NB4 (cell line): ENCODE measurements around the gene MAT2A.

Experiments used
- DNase-seq: peaks from one replicate; pipeline ENCODE4 v3.0.0; 2010; ENCODE audit warnings: low read depth
- H3K4me3 ChIP-seq: one replicate; pipeline ENCODE4 v1.5.1; 2011; ENCODE audit warnings: mild to moderate bottlenecking, low read depth, low read length, moderate library complexity
- MAX ChIP-seq: IDR thresholded peaks from 2 replicates; pipeline ENCODE4 v1.6.1; 2011; ENCODE audit warnings: low read depth, low read length
- MYC ChIP-seq: IDR thresholded peaks from 2 replicates; pipeline ENCODE4 v1.6.1; 2011; ENCODE audit warnings: low read depth, low read length
- POLR2A ChIP-seq: IDR thresholded peaks from 2 replicates; pipeline ENCODE4 v1.6.1; 2011; ENCODE audit warnings: mild to moderate bottlenecking; ENCODE audit not compliant: insufficient read length; ENCODE audit errors: extremely low read depth
- TF ChIP-seq, protein P1 (sequence below): IDR thresholded peaks from one replicate; pipeline ENCODE4 v1.5.1; 2012; ENCODE audit warnings: low read depth, low read length

MAT2A gene

DNA sequence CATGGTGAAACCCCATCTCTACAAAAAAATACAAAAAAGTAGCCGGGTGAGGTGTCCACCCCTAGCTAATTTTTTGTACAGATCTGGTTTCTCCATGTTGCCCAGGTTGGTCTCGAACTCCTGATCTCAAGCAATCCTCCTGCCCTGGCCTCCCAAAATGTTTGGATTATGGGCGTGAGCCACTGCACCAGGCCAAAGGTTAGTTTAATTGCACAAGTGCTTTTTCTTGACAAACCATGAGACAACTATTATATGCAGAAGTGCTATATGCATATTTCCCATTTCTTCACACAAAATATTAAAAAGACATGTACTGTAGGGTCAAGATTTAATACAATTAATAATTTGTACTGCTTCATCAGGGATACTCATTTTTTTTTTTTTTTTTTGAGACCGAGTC, 27.3 kb downstream of the MAT2A start:
- TF ChIP-seq, protein P1, sequence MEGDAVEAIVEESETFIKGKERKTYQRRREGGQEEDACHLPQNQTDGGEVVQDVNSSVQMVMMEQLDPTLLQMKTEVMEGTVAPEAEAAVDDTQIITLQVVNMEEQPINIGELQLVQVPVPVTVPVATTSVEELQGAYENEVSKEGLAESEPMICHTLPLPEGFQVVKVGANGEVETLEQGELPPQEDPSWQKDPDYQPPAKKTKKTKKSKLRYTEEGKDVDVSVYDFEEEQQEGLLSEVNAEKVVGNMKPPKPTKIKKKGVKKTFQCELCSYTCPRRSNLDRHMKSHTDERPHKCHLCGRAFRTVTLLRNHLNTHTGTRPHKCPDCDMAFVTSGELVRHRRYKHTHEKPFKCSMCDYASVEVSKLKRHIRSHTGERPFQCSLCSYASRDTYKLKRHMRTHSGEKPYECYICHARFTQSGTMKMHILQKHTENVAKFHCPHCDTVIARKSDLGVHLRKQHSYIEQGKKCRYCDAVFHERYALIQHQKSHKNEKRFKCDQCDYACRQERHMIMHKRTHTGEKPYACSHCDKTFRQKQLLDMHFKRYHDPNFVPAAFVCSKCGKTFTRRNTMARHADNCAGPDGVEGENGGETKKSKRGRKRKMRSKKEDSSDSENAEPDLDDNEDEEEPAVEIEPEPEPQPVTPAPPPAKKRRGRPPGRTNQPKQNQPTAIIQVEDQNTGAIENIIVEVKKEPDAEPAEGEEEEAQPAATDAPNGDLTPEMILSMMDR: no peak
- TF ChIP-seq POLR2A (no peak), MAX (no peak), MYC (no peak)
- H3K4me3 ChIP-seq: no peak overlapping the region
- DNase-seq: no peak

- TF ChIP-seq MYC: no peak
- TF ChIP-seq, protein P1: no peak
- TF ChIP-seq MAX: no peak
- TF ChIP-seq POLR2A: no peak
- DNase-seq: no peak
- H3K4me3 ChIP-seq: no peak overlapping the region
Measured at GRCh38 chr2:85575739-85576138, 36.8 kb downstream of the MAT2A start.

DNA sequence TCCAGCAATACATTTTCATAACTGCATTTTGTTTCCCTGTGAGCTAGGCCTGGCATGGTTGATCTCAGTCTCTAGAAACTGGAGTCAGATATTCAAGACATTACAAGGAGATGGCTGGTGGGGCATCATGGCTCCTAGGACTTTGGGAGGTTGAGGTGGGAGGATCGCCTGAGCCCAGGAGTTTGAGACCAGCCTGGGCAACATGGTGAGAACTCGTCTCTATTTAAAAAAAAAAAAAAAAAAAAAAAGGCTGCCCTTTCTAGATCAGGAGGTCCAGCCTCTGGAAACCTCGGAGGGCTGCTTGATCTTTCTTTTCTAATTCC, 38.1 kb downstream of the MAT2A start:
- peak overlapping the region; percentile 94 for H3K4me3 ChIP-seq
- DNase-seq: no peak
- TF ChIP-seq MAX: no peak
- TF ChIP-seq MYC: no peak
- TF ChIP-seq POLR2A: no peak

GRCh38 chr2:85577386-85578242, 38.6 kb downstream of the MAT2A start, which contains the start of gene VAMP8:
TSS of gene VAMP8 (plus strand) at chr2:85577586. CDS start at chr2:85577647, 61 bp downstream.
- peak within 1 kb of the TSS; percentile 94 for H3K4me3 ChIP-seq
- peak; percentile 87 for DNase-seq
- TF ChIP-seq MYC (no peak; the same call in 1 of the 2 replicates), POLR2A (peak; percentile 82), MAX (peak; percentile 19; the same call in 1 of the 2 replicates)

GRCh38 chr2:85578243-85579180, 39.5 kb downstream of the MAT2A start:
- TF ChIP-seq, protein P1: no peak
- TF ChIP-seq MAX: peak; percentile 96
- peak; percentile 98 for TF ChIP-seq MYC
- peak; percentile 31 for TF ChIP-seq POLR2A
- H3K4me3 ChIP-seq: peak overlapping the region; percentile 94

DNA sequence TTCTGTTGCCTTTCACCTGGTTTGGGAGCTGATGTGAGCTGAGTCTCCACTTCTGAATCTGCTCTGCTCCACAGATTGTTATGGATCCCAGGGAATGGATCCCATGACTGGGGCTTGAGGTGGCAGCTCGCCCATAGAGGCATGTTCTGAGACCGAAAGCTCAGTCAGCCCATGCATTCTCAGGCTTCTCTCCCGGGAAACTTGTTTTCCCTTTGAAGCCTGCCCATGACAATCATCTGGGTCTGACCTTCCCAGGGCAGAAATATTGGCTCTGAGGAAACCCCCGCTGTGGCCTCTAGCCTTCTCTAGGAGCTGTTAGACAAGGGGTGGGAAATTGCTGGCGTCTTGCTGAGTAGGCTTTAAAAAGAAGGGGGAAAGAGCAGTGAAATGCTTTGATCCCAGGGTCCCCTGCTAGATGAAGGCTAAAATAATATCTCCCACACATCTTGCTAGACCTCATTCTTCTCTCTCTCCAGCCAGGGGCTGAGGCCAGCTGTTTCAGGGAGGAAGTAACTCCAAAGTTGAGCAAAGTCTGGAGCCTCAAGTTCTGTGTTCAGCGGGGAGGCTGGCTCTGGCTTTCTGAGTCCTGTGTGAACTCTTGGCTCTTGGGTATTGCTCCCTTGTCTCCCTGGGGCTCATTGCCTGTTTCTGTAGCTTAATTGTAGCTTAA, 40.4 kb downstream of the MAT2A start:
- peak overlapping the region; percentile 94 for H3K4me3 ChIP-seq

More at GRCh38 chr2:85578243-85579180, 39.5 kb downstream of the MAT2A start:
- peak; percentile 95 for DNase-seq

More for the DNA sequence above, 40.4 kb downstream of the MAT2A start:
- TF ChIP-seq MYC (no peak), MAX (no peak), POLR2A (no peak)
- TF ChIP-seq, protein P1: no peak
- DNase-seq: peak; percentile 92
